GM18868 (cell line): ENCODE data around the gene SUSD3.

Experiments used
- ATAC-seq: cut with Tn5 transposase; IDR thresholded peaks from one replicate; pipeline ENCODE4 v1.9.1; 2021; ENCODE audit warnings: mild to moderate bottlenecking, moderate library complexity; ENCODE audit not compliant: unreplicated experiment

SUSD3 gene

DNA sequence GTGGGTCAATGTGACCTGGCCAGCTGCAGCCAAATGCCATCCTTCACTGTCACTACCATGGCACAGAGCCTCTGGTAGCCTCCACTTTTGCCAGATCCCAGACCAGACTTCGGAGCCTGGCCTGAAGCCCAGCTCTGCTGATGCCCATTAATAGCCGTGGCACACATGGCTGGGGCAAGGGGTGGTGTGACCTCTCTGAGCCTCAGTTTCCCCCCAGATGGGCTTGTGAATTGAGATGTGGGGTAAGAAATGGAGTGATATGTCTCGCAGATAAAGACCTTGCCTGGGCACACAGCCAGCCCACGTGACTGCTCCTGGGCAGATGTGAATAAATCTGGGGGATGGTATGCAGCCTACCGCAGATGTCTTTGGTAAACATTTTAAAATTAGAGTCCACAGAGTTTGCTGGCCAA is 13.9 kb downstream of the SUSD3 start:
- ATAC-seq: no peak

GRCh38 chr9:93076101-93076791 is 17.7 kb downstream of the SUSD3 start:
- no peak for ATAC-seq

DNA sequence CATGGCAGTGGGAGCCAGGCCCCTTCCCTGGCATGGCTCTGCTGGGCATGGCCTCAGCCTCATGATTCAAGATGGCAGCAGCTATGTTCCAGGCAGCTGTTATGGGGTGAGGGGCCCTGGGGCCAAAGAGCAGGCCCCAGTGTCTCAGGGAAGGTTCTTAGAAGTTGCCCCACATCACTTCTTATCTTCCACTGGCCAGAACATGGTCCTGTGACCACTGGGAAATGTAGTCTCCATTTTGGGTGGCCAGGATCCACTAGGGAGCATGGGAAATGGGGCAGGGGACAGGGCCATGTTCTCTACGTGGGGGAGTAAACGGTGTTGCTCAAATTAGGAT is 18.3 kb downstream of the SUSD3 start:
- no peak for ATAC-seq

DNA sequence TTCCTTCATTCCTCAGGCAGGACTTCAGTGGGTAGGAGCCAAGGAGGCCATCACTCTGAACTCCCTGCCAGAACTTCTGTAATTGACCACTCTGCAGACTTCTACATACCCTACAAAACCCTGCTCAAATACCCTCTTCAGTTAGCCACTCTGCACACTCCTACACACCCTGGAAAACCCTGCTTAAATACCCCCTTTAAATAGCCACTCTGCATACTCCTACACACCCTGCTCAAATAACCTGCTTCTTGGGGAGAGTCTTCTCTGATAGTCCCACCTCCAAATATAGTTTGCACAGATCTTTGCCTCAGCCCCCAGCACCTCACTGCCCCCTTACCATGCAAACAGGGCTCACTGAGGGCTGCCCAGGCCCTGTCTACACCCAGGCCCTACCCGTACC is 18.9 kb downstream of the SUSD3 start:
- ATAC-seq: no peak

DNA sequence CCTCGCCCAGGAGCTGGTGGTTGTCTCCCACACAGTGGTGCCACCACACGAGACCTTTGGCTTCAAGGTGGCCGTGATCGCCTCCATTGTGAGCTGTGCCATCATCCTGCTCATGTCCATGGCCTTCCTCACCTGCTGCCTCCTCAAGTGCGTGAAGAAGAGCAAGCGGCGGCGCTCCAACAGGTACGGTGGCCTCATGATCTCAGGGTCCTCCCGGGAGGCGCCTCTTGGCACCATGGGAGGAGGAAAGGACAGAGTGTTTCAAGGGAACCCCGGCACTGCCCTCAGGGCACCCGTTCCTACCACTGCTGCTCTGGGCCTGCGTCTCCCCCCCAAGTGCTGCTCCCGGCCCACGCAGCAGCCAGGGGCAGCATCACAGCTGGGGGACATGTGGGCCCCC is 19.3 kb downstream of the SUSD3 start:
- ATAC-seq: no peak

- no peak for ATAC-seq
These were observed 20.9 kb downstream of the SUSD3 start for GRCh38 chr9:93079371-93079770.

GRCh38 chr9:93080406-93080805 is 21.9 kb downstream of the SUSD3 start:
- no peak for ATAC-seq

DNA sequence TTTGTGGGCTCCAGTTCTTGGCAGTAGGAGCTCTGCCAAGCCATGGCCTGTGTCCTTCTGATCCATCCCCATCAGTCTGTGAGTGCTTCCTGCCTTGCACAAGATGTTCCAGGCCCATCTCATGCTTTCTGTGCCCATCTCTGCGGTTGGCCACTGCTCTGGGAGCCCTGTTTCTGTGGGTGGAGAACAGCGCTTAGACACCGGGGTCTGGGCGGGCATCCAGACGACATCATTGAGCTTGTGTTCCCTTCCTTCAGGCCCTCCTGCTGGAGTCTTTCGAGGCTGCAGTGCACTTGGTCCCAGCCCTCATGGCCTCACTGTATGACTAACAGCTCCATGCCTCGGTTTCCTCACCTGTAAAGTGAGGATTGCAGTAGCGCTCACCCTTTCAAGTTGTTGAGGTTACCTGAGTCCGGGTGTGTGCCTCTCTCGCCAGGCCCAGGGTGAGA is 22.6 kb downstream of the SUSD3 start:
- ATAC-seq: no peak

DNA sequence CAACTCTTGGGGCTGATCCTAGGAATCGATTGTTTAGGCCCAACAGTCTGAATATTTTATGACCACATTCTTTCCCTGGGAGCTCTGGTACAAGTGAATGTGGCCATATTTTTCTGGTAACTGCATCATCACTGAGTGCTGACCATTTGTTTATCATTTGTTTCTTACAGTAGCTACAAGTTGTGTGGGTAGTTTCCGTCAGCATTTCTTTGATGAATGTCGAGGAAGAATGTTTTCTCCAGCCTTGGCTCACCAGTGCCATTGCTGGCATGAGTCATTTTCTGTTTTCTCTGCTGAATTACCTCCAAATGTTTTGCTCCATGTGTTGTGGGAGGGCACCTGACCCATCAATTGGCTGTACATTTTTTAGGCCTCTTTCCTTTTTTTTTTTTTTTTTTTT is 23.4 kb downstream of the SUSD3 start:
- no peak for ATAC-seq

GRCh38 chr9:93082841-93083411 is 24.4 kb downstream of the SUSD3 start:
- no peak for ATAC-seq

DNA sequence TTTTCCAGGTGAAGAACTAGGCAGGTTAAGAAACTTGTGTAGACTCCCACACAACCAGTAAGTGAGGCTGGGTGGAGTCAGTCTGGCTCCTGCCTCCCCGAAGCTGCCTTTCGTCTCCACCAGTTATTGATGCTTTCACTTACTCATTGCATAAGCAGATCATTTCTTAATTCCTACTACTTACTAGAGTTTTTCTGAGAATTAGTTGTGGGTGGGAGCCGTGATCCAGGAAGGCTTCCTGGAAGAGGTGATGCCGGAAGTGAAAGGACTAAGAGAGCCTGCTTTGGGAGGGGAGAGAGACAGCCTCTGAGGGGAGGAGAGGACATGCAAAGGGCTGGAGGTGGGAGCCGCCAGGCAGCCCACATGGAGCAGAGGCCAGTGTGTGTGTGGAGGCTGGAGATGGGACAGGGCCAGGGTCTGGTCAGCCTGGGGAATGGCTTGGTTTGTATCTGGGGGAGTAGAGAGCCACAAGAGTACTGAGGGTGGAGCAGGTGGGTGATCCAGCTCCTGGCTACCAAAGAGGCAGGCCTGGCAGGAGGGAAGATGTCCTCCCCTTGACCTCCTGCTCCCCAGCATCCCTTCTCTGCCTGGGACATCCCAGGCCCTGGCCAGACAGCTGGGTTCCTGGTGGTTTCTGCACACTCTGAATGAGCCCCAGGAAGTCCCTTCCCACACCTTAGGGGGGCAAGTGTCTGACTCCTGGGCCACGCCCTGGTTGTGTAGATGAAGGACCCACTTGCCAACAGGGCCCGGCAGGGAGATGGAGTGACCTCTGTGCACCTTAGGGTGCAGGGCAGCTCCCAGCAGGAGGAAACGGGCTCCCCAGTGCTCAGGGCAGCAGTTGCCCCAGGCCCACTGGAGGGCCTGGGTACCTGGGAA is 25.3 kb downstream of the SUSD3 start:
- ATAC-seq: no peak

DNA sequence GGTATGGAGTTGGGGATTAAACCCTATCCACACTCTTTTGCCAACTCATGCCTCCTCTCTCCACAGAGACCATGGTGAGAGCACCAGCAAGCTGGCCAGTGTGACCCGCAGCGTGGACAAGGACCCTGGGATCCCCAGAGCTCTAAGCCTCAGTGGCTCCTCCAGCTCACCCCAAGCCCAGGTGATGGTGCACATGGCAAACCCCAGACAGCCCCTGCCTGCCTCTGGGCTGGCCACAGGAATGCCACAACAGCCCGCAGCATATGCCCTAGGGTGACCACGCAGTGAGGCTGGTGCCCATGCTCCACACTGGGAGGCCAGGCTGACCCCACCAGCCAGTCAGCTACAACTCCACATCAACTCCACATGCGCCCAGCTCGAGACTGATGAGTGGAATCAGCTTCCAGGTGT is 26.0 kb downstream of the SUSD3 start:
- no peak for ATAC-seq

DNA sequence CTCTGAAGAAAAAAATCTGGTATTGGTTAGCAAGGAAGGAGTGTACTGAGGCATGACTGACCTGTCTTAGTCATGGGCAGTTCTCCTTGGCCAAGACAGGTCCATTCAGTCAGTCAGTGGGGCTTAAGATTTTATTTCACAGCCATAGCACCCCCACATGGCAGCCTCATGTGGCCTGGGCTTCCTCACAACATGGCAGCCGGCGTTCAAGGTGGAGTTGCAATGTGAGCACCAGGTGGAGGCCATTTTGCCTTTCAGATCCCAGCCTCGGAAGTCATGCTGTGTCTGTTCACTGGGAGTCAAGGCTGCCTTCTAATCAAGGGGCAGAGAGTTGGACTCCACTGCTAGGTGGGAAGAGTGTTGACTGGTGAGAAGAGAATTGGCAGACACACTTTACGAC is 27.2 kb downstream of the SUSD3 start:
- ATAC-seq: no peak

GRCh38 chr9:93086447-93087224 is 28.1 kb downstream of the SUSD3 start:
- ATAC-seq: no peak

- no peak for ATAC-seq
These were observed 29.6 kb downstream of the SUSD3 start for GRCh38 chr9:93087971-93088655.

DNA sequence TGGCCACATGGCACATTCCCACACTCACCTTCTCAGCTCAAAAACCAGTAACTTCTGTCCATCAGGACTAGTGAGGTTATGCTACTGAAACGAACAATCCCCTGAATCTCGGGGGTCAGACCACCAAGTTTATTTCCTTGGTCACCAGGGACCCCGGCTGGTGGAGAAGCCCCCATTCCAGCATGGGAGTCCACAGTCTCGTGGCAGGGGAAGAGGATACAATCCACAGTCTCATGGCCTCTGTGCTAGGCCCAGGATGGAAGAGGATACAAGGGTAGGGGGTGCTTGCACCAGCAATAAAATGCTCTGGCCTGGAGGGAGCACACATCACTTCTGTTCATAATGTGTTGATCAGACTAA is 30.1 kb downstream of the SUSD3 start:
- ATAC-seq: no peak

DNA sequence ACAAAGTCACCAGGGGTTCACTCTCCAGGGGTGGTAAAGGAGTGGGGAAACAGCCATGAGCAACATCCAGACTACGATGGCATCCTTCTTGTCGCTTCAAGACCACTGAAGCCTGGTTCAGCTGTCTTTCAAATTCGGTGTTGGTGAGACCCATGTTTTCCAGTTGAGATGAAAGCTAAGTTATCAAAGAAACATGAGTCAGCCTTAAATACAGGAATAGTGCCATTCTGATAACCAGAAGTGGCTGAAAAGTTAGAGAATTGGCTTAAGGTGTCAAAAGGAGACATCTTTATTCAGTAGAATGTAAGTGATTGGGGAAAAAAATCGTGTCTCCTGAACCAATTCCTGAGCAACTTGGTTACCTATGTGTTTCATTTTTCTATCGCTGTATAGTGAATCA is 30.5 kb downstream of the SUSD3 start:
- no peak for ATAC-seq

DNA sequence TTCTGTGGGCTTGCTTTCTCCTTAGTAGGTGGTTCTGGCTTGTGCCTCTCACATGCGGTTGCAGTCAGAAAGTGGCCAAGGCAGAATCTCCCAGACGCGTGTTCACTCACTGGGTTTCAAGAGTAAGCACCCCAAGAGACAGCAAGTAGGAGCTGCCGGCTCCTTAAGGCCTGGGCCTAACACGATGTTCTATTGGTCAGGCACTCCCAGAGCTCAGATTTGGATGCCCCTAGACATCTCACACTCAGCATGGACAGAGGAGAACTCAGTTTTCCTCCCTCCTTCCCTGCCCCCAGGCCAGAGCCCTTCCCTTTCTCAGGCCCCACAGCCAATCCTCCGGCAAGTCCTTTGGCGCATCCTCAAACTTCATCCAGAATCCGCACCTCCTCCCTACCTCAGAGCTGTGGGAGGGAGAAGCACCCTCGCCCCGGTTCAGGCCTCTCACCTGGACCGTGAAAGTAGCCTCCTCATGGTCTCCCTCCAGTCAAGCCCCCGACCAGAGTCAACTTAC is 31.0 kb downstream of the SUSD3 start:
- ATAC-seq: no peak

DNA sequence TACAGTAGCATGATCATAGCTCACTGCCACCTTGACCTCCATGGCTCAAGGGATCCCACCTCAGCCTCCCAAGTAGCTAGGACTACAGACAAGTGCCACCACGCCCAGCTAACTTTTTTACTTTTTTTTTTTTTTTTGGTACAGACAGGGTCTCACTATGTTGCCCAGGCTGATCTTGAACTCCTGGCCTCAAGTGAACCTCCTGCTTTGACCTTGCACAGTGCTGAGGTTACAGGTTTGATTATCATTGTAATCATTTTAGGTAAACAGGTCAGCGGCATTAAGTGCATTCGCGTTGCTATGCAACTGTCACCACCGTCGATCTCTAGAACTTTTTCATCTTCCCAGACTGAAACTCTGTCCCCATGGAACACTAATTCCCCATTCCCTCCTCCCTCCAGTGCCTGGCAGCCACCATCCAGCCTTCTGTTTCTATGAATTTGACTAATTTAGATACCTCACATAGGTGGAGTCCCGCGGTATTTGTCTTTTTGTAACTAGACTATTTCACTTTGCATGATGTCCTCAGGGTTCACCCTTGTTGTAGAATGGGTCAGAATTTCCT is 31.7 kb downstream of the SUSD3 start:
- ATAC-seq: no peak

DNA sequence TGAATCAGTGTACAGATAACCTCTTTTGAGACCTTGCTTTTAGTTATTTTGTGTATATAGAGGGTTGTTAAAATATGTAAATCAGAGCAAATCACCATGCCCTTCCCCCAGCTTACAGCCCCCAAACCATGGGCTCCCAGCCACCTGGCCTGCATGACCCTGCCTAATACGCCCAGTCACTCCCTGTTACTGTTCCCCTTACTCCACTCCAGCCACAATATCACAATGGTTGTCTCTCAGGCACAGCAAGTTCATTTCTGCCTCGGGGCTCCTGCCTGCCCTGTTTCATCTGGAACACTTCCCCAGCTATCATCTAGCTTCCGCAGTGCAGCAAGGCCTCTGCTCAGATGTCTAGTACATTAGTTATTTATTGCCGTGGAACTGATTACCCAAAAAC is 32.6 kb downstream of the SUSD3 start:
- ATAC-seq: no peak
